HG03103 (cell line): ENCODE results near the gene WDHD1.
"Not testable (repeated sequence)": the region's sequence is repeated elsewhere in the genome, so short reads cannot be mapped to it uniquely, and the experiment has no call there.

Experiments
- ATAC-seq: cut with Tn5 transposase; IDR thresholded peaks from one replicate; pipeline ENCODE4 v1.9.1; 2021; ENCODE audit warnings: low read depth; ENCODE audit not compliant: unreplicated experiment

Gene WDHD1

DNA sequence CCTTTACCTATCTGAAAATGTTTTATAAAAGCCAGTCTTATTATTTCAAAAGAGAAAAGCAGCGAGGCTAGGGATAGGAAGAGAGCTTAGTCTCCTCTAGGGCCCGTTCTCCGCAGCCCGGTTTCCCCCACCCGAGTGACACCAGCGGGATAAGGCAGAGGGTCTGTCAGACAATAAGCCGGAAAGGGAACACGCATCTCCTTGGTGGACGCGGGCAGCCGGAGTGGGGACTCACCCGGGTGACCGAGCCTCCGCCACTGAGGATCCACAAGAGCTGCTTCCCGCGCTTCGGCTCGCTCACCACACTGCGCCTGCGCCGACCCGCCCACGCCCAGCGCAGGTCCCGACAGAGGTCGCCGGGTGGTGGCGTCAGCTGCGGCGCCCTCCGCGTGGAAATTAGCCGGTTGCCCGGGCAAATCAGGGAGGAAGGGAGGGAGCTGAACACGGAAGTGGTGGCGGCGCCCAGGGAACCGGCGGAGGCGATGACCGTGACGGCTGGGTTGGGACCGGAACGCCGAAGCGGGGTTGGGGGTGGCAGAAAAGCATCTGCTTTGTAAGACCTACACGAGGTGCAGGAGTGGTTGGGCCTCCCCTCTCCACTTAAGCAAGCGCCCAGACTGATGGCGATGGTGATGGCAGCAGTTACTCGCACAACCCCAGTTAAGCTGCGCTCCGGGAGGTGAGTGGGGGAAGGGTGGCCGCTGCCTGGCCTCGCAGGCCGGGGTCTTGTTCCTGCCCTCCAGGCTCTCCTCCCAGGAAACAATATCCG is at the start of gene WDHD1, which contains the start of gene SOCS4:
WDHD1 (minus strand) TSS at position 307 of the 769 bp plus-strand sequence. CDS start 312 bp downstream, outside the sequence.
SOCS4 (plus strand) TSS at position 444 of the 769 bp plus-strand sequence. CDS start 15,806 bp downstream, outside the sequence.
- ATAC-seq: peak; percentile 71

DNA sequence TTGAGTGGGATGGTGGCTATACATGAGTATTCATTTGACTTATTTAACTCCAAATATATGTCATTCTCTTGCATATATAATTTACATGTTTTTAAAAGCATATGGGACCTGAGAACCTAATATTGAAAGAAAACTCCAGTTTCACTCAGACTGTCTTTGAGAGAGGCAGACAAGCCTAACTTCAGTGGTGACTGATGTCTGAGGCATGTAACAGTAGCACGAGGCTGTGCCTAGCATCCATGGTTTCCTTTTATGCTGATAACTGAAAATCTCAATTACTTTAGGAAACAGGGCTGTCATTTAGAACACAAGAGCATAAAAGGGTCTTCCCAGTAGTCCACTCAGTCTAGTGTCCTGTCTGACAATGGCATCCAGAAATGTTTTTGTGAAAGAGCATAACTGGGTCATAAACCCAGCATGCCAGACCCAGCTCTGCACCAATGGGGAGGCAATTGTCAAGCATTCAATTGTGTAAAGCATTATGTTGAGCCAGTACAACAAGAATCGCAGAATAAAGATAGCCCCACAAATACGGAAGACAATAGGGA is 48.8 kb upstream of the WDHD1 start:
- ATAC-seq: no peak

- ATAC-seq: peak; percentile 44
These were observed 47.8 kb upstream of the WDHD1 start for GRCh38 chr14:55074662-55075061.

DNA sequence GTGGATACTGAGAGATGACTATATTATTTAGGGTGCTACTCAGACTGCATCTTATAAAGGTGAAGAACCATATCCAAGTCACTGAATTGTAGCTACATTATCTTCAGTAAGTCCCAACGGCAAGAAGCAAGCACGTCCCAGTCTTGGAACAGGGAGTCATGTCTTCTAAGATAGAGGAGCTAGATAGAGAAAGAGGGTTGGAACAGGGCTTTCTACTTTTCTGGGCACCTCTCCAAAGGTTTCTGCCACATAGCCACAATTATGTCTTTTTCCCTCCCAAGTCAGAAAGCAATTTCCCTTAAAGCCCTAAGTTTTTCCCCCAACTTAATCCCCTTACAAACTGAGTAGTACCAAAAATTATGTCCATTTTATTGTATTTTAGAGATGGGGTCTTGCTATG is 47.0 kb upstream of the WDHD1 start:
- ATAC-seq: no peak

DNA sequence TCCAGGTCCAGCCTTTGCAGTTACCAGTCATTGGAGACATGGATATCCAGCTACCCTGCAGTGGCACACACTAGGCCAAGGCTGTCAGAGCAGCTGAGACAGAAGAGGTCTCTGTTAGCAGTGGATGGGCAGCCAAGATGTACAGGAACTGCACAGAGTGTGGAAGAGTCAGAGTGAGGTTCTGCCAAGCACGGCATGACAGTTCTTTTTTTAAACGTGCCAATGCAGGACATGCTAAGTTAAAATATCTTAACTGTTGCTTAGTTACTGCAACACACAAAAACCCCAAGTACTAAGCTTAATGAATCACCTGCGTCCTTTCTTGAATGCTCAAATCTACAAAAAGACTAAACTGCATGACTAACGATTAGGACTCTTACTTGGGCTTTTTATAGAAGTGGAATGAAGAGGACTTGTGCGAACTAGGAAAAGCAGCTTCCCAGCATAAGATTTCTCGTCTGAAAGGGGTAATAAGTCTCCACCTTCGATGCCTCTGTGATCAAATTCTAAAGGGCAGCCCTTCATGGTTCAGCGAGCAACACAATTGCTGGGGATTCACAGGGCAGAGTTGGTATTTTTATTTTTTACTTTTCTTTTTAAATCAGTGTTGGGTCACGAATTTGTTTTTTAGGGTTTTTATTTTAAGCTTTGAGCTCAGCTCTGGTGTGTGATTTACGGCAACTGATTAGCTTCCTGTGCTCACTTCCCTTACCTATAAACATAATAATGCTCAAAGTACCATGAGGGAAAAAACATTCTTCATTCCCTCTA is 45.2 kb upstream of the WDHD1 start:
- peak; percentile 39 for ATAC-seq

GRCh38 chr14:55070981-55071411 is 44.1 kb upstream of the WDHD1 start:
- ATAC-seq: no peak

DNA sequence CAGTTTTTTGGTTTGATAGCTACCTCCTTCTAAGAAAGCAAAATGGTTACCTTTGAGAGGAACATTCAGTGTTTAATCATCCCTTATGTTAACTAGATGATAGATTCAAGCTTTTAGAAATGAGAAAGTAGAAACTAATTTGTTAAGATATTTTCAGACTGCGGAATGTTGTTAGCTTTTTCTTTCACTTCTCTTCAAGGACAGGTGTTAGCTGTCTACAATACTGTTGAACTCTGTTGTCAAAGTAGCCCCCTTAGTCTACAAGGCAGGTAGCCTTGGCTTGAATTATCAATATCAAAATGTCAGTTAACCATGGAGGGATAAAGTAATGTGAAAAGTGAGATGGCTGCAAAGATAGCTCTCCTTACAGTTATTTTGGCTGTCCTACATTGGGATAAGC is 39.3 kb upstream of the WDHD1 start:
- no peak for ATAC-seq

DNA sequence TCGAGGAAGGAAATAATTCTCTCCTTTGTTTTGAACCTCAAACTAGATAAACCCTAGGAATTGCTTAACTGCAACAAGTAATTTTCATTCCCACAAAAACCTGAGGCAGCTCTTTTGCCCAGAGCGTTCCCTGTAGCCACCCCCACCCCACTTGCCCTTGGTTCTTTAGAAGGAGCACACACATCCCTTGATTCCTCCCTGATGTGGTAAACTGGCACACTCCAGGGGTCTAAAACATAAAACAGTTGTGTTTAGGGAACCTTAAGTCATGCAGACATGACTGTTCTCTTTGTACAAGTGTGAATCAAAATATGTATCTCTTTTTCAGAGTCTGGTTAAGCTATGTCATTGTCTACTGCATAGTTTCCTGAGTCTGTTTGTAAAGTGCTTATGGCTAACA is 38.5 kb upstream of the WDHD1 start:
- no peak for ATAC-seq

DNA sequence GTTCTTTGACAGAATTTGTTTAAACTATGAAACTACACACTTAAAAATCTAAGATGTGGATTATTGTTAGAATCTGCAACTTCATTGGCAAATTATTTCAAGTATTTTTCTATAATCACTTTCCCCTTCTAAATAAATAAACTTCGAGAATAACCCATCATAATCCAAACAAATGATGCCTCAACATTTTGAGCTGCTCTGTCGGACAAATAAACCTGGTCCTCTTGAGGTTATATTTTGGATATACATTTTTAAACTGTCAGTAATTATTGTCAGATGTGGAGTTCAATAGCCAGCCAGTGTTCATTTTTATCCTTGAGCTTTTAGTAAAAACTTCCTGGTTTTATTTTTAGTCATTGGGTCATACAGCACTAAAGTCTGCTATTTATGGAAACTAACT is 38.0 kb upstream of the WDHD1 start:
- not testable (repeated sequence) for ATAC-seq

GRCh38 chr14:55062517-55063351 is 35.8 kb upstream of the WDHD1 start:
- ATAC-seq: no peak

DNA sequence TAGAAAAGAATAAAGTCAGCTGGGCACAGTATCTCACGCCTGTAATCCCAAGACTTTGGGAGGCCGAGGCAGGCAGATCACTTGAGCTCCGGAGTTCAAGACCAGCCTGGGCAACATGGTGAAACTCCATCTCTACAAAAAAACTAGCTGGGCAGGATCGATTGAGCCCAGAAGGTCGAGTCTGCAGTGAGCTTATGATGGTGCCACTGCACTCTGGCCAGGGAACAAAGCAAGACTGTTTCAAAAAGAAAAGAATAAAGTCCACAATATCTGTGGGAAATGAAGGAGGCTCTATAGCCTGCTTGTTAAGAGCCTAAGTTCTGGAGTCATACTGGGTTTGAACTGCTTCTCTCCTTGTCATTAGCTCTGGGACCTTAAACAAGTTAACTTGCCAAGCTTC is 32.4 kb upstream of the WDHD1 start:
- no peak for ATAC-seq

GRCh38 chr14:55057919-55058318 is 31.0 kb upstream of the WDHD1 start:
- ATAC-seq: no peak

GRCh38 chr14:55054098-55054497 is 27.2 kb upstream of the WDHD1 start:
- no peak for ATAC-seq

DNA sequence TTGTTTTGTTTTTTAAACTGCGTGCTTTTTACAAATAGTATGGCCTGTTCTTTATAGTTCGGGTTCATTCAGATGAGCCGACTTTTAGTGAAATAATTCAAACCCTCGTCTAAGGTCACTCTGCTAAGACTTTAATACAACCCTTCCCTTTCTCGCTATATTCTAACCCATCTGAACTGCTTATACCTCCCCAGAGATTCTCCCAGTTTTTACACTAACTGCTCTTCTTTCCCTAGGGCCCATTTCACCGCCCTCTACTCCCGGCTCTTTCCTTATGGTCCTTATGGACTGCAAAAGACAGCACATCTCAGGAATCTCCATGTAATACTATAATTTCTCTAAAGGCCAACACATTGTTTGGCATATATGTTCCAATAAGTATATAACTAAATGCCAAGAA is 26.6 kb upstream of the WDHD1 start:
- ATAC-seq: no peak

- no peak for ATAC-seq
These were observed 26.1 kb upstream of the WDHD1 start for GRCh38 chr14:55053018-55053417.

- no peak for ATAC-seq
These were observed 25.5 kb upstream of the WDHD1 start for GRCh38 chr14:55052269-55052930.

GRCh38 chr14:55051423-55052268 is 24.7 kb upstream of the WDHD1 start, which contains the start of gene MAPK1IP1L:
TSS of gene MAPK1IP1L (plus strand) at chr14:55051647. CDS start at chr14:55061684, 10,037 bp downstream.
- peak; percentile 86 for ATAC-seq

- no peak for ATAC-seq
These were observed 24.2 kb upstream of the WDHD1 start for GRCh38 chr14:55051165-55051422.

- no peak for ATAC-seq
These were observed 22.1 kb upstream of the WDHD1 start for GRCh38 chr14:55048900-55049436.
